GF-D8 (cell line): ENCODE measurements around the gene ALDH3B1.

ENCODE experiments used
- DNase-seq: peaks from one replicate; lab custom pipeline; 2025; lab: John Stamatoyannopoulos, UW

ALDH3B1 gene

DNA sequence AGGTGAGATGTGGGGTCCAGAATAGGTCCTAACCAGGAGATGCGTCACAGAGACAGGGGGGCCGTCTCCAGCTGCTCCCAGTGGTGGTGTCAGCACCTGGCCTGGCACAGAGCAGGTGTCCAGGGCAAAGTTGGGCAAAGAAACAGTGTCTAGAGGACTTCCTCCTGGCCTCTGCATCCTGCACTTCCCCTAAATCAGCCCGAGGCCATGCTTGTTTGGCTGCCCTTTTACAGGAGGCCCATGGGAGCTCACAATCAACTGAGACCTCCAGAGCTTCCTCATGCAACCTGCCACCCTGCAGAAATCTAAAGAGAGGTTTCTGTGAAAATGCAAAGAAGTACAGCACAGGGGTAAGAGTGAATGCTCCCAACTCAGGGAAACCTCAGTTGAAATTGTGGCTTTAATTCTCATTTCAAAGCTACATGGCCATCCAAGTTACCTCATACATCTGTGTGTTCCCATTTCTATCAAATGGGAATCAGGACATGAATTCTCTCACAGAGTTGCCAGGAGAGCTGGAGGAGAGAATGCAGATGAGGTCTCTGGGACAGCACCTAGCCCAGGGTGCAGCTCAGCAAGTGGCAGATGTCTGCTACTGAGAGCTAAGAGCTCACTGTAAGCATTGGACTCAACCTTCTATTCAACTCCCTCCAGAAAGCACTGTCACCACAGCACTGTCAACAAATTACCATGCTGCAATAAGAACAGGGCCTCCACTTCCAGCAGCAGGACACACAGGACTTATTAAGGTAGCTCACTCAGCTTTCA lies 61.3 kb downstream of the ALDH3B1 start:
- DNase-seq, result no peak

DNA sequence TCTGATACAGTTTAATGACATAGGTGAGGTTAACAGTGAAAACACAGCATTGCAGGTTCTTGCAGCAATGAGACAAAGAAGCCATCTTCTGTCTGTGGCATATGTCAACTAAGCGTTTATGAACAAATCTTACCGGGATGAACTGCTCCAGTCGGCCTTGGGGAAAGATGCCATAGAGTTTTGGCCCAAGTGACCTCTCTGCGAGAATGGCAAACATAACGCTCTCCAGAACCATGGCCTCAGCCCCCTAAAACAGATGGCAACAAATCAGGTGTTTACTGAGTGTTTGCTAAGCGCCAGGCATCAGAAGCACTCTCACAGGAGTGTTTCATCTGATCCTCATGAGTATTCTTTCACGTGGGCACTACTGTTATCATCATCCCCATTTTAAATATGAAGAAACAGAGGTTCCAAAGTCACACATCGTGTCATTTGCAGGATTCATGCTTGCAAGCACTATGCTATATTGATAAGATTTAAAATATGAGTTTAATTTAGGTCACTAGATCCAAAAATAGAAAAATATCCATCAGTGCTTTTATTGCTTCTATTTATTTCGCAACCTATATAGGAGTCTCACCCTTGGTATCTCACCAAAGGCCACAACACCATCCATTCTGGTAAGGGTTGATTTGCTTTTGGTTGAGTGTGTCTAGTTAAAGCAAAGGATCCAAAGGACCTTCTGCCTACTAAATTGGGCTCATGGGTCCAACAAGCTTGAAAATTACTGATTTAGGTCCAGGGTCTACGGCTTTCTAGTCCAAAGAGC lies 64.6 kb downstream of the ALDH3B1 start:
- DNase-seq, result no peak

DNA sequence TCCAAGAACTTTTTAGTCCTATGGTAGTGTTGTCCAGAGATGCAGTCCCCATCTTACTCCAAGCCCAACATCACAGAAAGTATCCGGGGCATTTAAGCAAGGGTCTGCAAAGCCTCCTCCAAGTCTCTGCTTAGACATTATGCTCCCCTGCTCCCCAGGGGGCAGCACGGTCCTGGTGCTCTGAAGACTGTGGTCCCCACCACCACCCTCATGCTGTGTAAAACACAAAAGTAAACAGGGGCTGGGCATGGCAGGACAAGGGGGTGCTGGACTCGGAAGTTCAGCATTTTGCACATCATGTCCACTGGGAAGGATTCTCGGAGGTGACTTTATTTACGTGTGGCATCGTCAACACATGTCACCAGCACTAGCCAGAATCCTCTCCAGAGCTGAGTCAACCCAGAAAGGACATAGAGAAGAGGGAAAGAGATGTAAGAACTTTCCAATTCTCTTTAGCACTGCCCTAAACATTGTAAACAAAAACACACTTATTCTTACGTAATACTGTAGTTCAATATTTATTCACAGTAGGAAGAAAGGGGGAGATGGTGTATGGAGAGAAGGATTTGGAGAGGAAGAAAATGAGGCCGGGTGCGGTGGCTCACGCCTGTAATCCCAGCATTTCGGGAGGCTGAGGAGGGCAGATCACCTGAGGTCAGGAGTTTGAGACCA lies 66.4 kb downstream of the ALDH3B1 start:
- no peak for DNase-seq

DNA sequence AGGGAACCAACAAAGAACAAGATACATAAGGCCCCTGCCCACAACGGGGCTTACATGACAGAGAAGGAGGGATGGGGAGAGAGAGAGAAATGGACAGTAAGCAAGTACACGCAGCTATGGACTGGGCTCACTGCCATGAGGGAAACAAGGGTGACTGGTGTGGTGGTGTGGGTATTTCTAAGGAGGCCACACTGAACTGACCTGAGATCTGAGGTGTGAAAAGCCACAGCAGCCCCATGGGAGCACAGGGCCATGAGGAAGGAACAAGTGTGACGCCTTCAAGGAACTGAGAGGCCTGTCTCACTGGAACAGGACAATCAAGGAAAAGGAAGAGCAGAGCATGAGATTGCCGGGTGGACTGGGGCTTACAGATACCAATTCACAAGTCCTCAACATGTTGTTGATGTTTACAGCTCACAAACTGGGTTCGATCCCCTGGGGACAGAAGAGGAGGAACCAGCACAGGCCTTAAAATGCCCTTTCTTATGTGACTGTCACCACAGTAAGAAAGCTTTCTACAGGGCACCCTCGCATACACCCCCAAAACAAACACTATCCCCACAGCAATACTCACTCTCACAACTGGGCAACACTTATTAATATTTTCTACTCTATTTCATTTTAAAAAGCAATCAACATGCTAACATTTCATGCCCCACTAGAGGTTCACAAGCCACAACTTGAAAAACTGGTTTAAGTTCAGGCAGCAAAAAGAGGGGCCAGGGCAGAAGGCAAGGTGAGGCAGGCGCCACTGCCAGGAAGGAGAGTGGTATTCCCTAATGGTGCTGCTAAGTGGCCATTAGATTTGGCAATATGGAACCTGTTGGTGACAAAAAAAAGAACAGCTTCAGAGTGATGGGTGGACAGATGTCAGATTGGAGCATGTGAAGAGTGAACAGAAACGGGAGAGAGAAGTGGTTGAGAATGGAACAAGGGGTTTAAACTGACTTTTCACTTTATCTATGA lies 67.8 kb downstream of the ALDH3B1 start:
- DNase-seq, result no peak
